ENCODE data around the gene GRAMD1B.

GRAMD1B gene

DNA sequence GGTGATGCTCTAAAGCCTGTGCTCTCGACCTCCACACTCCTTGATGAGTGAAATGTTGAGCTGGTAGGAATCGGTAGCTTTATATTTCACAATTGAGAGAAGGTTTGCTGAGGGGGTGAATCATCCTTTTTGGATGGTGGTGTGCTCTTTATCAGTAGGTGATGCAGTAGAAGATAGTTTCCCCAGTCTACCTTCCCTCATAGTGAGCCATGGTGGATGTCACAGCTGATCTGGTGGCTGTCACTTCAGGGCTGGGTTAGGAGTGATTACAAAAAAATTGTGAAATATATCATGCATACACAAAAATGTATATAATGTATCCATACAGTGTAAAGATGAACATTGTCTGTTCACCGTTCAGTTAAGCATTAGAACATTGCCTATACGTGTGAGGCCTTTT is 105.3 kb downstream of the GRAMD1B start:
- Histone ChIP-seq H4K20me1 (ENCODE audit: insufficient read depth) (no peaks in the 10 kb centered on the region), H2AFZ (ENCODE audit: low read depth) (no peak overlapping the region), H3K4me3 (IDR thresholded peaks at IDR 0.05; ENCODE audit: insufficient read depth, low read depth, low read length) (no peak overlapping the region), H3K4me1 (ENCODE audit: low read depth, poor library complexity, severe bottlenecking) (no peaks in the 10 kb centered on the region), H3K27ac (no peak overlapping the region), H3K27me3 (ENCODE audit: insufficient read depth, low read depth) (no peaks in the 10 kb centered on the region), H3K36me3 (ENCODE audit: insufficient read depth) (no peaks in the 10 kb centered on the region), H3K4me2 (no peak overlapping the region), H3K79me2 (ENCODE audit: insufficient read depth, low read depth) (no peaks in the 10 kb centered on the region), H3K9ac (no peak overlapping the region)
- TF ChIP-seq, protein P1, sequence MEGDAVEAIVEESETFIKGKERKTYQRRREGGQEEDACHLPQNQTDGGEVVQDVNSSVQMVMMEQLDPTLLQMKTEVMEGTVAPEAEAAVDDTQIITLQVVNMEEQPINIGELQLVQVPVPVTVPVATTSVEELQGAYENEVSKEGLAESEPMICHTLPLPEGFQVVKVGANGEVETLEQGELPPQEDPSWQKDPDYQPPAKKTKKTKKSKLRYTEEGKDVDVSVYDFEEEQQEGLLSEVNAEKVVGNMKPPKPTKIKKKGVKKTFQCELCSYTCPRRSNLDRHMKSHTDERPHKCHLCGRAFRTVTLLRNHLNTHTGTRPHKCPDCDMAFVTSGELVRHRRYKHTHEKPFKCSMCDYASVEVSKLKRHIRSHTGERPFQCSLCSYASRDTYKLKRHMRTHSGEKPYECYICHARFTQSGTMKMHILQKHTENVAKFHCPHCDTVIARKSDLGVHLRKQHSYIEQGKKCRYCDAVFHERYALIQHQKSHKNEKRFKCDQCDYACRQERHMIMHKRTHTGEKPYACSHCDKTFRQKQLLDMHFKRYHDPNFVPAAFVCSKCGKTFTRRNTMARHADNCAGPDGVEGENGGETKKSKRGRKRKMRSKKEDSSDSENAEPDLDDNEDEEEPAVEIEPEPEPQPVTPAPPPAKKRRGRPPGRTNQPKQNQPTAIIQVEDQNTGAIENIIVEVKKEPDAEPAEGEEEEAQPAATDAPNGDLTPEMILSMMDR (conservative IDR thresholded peaks at IDR 0.05; ENCODE audit: low read depth, low read length), result no peak

DNA sequence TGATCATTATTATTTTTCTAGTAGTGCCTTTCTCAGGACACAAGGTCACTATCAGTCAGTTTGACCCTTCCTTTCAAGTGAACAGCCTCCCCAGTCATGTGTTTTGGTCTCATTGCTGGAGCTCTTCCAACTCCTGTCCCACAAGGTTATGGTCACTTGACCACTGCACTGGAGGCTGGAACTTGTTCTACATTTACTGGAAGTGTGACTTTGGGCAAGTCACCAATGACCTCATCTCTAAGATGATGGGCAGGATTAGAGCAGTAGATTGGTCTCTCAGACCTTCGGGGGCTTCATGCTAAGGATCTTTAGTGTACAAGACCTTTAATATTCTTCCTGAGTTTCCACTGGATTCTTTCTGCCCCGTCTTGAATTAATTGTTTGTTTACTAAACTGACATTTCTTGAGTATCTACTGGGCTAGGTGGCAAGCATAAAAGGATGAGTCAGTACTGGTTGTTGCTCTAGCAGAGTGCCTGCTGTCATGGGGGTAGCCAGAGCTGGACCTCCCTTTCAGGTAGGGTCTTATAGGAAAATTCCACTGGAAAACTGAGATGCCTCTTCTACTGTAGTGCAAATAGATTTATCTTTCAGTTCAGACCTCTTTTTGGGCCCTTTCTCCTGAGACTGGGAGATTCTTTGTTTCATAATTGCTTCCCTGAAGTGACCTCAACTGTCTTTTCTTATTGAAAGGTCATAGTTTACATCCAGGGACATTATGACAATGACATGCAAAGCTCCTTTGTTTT is 106.8 kb downstream of the GRAMD1B start:
- no peak overlapping the region for H3K4me2 ChIP-seq
- H3K9ac ChIP-seq, result no peak overlapping the region
- H3K27me3 ChIP-seq (ENCODE audit: insufficient read depth, low read depth), result no peaks in the 10 kb centered on the region
- no peak overlapping the region for H2AFZ ChIP-seq (ENCODE audit: low read depth)
- no peaks in the 10 kb centered on the region for H3K4me1 ChIP-seq (ENCODE audit: low read depth, poor library complexity, severe bottlenecking)
- TF ChIP-seq, protein P1 (conservative IDR thresholded peaks at IDR 0.05; ENCODE audit: low read depth, low read length), result no peak
- no peak overlapping the region for H3K27ac ChIP-seq
- no peaks in the 10 kb centered on the region for H3K79me2 ChIP-seq (ENCODE audit: insufficient read depth, low read depth)
- no peak overlapping the region for H3K4me3 ChIP-seq (IDR thresholded peaks at IDR 0.05; ENCODE audit: insufficient read depth, low read depth, low read length)
- H3K36me3 ChIP-seq (ENCODE audit: insufficient read depth), result no peaks in the 10 kb centered on the region
- no peaks in the 10 kb centered on the region for H4K20me1 ChIP-seq (ENCODE audit: insufficient read depth)

DNA sequence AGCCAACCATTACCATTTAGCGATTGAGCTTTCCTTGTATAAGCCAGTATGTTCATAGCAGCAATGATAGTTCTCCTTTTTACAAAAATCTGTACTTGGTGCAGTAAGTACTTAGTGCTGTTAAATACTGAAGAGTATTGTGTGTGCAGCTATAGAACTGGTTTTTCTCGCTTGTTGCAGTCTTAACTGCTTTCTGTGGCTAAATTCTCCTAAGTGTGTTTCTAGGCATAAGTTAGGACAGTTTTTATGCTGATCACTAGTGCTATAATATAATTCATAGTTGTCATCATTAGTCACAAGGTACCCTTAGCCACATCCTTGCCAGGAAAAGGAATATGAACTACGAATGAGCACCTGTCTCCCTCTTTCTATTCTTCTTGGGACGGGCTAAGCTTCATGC is 107.7 kb downstream of the GRAMD1B start:
- no peak overlapping the region for H3K27ac ChIP-seq
- H3K4me1 ChIP-seq (ENCODE audit: low read depth, poor library complexity, severe bottlenecking), result no peaks in the 10 kb centered on the region
- TF ChIP-seq, protein P1 (conservative IDR thresholded peaks at IDR 0.05; ENCODE audit: low read depth, low read length), result no peak
- no peak overlapping the region for H2AFZ ChIP-seq (ENCODE audit: low read depth)
- no peak overlapping the region for H3K4me3 ChIP-seq (IDR thresholded peaks at IDR 0.05; ENCODE audit: insufficient read depth, low read depth, low read length)
- no peaks in the 10 kb centered on the region for H3K27me3 ChIP-seq (ENCODE audit: insufficient read depth, low read depth)
- H3K36me3 ChIP-seq (ENCODE audit: insufficient read depth), result no peaks in the 10 kb centered on the region
- no peaks in the 10 kb centered on the region for H3K79me2 ChIP-seq (ENCODE audit: insufficient read depth, low read depth)
- H3K4me2 ChIP-seq, result no peak overlapping the region
- H3K9ac ChIP-seq, result no peak overlapping the region
- H4K20me1 ChIP-seq (ENCODE audit: insufficient read depth), result no peaks in the 10 kb centered on the region

DNA sequence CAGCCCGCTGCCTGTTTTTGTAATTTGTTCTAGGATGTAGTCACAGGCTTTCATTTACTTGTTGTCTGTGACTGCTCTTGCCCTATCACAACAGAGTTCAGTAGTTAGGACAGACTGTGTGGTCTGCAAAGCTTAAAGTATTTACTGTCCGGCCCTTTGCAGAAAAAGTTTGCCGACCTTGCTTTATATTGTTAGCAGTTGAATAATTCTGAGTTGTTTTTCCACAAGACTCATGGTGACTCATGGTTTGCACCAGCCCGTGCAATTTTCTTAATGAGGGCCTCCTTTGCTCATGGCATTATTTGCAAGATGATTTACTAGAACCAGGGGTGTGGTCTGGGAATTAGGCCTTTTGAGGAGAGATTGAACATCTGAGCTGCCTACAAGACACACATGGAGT is 113.7 kb downstream of the GRAMD1B start:
- H3K27me3 ChIP-seq (ENCODE audit: insufficient read depth, low read depth), result no peaks in the 10 kb centered on the region
- H4K20me1 ChIP-seq (ENCODE audit: insufficient read depth), result no peaks in the 10 kb centered on the region
- H3K9ac ChIP-seq, result no peak overlapping the region
- H3K27ac ChIP-seq, result no peak overlapping the region
- no peaks in the 10 kb centered on the region for H3K79me2 ChIP-seq (ENCODE audit: insufficient read depth, low read depth)
- no peaks in the 10 kb centered on the region for H3K36me3 ChIP-seq (ENCODE audit: insufficient read depth)
- no peaks in the 10 kb centered on the region for H3K4me1 ChIP-seq (ENCODE audit: low read depth, poor library complexity, severe bottlenecking)
- TF ChIP-seq, protein P1 (conservative IDR thresholded peaks at IDR 0.05; ENCODE audit: low read depth, low read length), result no peak
- no peak overlapping the region for H2AFZ ChIP-seq (ENCODE audit: low read depth)
- no peak overlapping the region for H3K4me2 ChIP-seq
- no peak overlapping the region for H3K4me3 ChIP-seq (IDR thresholded peaks at IDR 0.05; ENCODE audit: insufficient read depth, low read depth, low read length)

All from KMS-11 (cell line).